GM21717 (cell line): ENCODE results near the gene THRA.
A peak's percentile ranks its signal among the peaks of the same experiment; 100 is the strongest.
"Not testable (repeated sequence)": the region's sequence is repeated elsewhere in the genome, so short reads cannot be mapped to it uniquely, and the experiment has no call there.

ENCODE experiments used
- ATAC-seq: cut with Tn5 transposase; IDR thresholded peaks from one replicate; pipeline ENCODE4 v1.9.1; 2021; ENCODE audit warnings: mild to moderate bottlenecking, moderate library complexity; ENCODE audit not compliant: unreplicated experiment

The THRA gene

DNA sequence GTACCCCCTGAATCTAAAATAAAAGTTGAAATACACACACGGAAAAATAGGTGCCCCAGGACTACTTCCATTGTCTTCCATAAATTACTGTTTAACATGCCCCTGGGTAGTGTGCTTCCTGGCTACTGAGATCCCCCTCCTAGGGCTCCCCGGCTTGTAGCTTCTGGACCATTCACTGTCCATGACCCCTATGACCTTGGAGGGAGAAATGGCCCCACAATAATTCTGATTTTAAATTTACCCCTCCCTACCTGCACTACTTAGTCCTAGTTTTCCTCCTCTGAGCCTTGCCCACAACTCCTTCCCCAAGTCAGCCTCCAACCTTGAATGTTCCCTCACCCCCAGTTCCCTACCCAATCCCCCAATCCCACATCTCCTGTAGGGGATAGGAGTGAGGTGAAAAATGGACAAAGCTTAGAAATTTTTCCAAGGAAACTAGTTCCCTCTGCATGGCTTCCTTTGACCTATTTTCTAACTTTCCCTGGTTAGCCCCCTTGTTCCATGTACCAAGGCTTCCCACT lies 49.5 kb downstream of the THRA start:
- no peak for ATAC-seq

DNA sequence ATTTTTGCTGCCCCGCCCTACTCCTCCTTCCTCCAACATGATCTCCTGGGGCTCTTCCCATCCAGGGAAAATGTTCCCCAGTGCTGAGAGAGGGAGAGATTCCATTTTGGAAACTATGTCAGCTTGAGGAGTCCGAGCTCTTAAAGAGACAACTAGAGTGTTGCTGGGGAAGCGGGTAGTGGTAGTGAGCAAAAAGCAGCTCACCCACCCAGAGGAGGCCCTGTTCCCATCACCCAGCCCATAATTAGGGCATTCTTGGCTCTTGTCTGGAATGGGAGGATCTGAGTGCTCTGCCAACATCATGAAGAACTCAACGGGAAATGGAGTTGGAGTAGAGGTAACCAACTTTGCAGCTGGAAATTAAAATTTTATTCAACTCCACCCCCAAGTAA lies 49.9 kb downstream of the THRA start:
- ATAC-seq = no peak

DNA sequence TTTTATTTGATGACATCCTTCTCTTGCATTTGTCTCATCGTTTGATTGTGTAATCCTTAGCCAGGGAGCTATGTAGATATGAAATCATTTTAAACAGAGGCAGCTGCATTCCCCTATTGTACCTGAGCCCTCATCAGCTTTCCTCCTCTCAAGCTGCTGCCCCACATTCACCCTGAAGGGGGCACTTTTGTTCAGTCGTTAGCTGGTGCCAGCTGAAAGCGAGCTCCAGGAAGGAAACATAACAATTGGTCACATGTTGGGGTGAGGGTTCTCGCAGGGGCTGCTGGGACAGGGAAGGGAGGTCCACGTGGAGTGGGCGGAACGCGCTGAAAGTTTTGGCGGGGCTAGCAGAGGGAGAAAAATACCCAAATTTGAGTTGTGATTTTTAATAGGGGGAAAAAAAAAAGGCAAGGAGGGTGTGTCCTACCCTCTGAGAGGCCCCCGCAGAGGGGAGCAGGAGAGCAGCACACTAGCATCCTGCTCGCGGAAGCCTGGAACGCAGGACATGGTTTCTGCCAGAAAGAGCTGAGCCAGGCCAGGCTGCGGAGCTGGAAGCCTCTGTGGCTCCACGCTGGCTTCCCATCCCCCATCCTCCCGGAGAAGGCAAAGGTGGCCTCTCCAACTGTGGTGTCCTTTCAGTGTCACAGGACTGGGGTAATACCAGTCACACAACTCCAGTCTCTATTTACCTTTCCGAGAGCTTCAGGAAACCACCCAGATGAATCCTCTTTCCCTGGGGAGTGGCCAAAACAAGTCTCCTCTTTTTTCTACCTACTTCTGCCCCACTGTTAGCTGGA lies 50.5 kb downstream of the THRA start:
- ATAC-seq = peak; percentile 70

DNA sequence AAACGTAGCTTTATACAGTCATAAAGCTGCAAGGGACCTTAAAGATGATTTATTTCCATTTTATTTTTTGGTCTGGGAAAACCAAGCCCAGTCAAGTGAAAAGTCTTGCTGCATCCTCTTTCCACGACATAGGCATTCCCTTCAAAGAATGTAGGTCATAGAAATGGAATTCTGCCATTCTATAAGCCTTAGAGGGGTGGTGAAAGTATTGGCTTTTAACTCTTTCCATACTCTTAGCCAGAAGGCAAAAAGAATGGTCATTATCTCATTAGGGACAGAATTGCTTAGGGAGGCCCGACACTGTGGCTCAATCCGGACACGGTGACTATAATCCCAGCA lies 51.1 kb downstream of the THRA start:
- ATAC-seq = no peak

DNA sequence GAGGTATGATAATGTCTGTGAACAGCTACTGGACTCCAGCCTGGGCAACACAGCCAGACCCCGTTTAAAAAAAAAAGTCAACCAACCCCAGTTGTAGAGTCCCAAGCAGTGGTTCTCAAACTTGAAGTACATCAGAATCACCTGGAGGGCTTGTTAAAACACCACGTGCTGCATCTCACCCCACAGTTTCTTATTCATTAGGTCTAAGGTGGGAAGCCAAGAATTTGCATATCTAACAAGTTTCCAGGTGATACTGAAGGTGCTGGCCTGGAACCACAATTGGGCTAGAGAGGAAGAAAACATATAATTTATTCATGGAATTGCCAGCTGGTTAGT lies 52.3 kb downstream of the THRA start:
- ATAC-seq = no peak

DNA sequence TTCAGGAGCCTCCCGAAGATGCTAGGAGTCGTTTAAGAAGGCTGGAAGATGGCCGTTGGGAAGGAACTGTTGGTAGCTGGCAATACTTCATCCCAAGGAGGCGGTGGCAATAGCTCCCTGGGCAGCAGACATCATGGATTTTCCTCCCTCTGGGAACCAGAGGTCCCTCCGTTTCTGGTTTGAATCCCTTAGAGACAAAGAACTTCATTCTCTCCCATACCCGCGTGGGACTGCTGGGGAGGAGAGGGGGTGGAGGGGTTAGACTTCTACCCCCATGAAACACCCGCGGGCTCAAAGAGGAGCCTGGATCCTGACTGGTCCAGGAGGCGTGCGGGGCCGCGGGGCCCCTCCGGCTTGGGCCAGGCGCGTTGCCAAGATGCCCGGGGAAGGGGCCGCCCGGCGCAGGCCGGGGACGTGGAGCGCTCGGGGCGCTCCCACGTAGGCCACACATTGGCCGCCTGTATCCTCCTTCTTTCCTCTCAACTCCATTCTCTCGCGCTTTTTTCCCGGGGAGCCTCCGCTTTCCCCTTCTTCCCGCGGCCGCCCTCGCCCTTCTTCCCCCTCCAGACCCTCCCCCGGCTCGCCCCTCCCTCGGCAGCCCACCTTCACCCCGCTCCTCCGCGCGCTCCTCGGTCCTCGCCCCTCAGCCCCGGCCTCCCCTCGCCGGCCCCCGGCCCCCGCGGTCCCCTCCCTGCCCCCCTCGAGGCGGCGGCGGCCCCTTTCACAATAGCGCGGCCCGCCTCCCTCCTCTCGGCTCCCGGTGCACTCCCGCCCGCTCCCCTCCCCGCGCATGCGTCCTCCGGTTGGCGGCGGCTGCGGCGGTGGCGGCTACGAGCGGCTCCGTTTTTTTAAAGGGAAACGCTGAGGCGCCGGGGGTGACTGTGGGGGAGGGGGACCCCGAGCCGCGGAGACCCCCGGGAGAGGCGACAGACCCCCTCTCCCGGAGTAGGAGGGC lies 58.7 kb downstream of the THRA start, which contains the start of gene MSL1:
Gene MSL1, plus strand, starts transcription at position 791 of the 955 bp plus-strand sequence. CDS start 642 bp downstream, outside the sequence.
- ATAC-seq = peak; percentile 43

DNA sequence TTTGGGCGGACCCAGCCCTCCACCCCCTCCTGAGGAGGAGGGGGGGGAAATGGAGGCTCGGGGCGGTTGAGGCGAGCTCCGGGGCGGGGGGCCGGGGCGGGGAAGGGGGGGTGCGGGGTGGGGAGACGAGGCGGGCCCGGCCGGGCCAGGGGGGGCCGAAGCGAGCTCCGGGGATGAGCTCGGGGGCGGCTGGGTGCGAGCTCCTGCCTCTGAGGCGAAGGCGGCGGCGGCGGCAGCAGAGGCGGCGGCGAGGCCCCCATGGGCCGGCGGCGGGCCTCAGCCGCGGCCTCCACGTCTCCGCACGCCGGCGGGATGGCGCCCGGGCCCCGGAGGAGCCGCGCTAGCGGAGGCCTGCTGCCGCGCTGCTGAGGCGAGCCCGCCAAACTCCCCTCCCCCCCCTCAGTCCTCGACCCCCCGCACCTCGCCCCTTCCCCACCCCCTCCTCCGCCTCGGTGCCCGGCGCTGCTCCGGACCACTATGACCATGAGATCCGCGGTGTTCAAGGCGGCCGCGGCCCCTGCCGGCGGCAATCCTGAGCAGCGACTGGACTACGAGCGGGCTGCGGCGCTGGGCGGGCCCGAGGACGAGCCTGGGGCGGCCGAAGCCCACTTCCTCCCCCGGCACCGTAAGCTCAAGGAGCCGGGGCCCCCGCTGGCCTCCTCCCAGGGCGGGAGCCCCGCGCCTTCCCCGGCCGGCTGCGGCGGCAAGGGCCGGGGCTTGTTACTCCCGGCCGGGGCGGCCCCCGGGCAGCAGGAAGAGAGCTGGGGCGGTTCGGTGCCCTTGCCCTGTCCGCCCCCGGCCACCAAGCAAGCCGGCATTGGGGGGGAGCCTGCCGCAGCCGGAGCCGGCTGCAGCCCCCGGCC lies 59.6 kb downstream of the THRA start:
- peak; percentile 31 for ATAC-seq

DNA sequence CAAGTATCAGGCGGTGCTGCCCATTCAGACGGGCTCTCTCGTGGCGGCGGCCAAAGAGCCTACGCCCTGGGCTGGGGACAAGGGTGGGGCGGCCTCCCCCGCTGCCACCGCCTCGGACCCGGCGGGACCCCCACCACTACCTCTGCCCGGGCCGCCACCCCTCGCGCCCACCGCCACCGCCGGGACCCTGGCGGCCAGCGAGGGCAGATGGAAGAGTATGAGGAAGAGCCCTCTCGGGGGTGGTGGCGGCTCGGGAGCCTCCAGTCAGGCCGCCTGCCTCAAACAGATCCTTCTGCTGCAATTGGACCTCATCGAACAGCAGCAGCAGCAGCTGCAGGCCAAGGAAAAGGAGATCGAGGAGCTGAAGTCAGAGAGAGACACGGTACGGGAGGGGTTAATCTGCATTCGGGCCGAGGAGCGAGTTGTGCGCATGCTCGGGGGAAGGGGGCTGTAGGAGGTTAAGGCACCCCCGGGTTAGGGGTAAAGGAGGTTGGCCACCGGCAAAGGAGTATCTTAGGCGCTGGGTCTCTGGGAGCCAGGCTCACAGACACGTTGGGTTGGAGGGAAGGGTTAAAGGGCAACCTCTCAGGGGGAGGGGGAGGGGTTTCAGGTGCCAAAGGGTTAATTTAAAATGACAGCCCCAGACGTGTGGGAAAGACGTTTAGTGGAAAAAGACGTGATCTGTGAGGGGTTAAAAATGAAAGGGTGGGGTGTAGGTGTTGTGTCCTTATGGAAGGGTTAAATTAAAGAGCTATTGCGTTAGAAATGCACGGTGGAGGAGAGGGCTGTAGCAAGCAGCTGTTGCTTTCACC lies 60.4 kb downstream of the THRA start:
- peak; percentile 20 for ATAC-seq

DNA sequence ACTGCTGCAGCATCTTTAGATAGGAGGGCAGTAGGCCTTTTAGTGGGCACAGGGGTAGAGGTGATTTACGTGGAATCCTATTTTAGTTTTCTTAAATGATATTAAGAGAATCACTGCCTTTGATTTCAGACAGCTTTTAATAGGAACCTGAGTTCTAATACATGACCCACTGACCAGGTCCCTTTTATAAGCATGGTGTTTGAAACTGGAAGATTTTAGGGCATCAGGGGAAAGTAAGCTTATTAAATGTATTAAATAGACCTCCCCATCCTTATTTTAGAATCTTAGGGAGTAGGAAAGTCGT lies 61.0 kb downstream of the THRA start:
- no peak for ATAC-seq

DNA sequence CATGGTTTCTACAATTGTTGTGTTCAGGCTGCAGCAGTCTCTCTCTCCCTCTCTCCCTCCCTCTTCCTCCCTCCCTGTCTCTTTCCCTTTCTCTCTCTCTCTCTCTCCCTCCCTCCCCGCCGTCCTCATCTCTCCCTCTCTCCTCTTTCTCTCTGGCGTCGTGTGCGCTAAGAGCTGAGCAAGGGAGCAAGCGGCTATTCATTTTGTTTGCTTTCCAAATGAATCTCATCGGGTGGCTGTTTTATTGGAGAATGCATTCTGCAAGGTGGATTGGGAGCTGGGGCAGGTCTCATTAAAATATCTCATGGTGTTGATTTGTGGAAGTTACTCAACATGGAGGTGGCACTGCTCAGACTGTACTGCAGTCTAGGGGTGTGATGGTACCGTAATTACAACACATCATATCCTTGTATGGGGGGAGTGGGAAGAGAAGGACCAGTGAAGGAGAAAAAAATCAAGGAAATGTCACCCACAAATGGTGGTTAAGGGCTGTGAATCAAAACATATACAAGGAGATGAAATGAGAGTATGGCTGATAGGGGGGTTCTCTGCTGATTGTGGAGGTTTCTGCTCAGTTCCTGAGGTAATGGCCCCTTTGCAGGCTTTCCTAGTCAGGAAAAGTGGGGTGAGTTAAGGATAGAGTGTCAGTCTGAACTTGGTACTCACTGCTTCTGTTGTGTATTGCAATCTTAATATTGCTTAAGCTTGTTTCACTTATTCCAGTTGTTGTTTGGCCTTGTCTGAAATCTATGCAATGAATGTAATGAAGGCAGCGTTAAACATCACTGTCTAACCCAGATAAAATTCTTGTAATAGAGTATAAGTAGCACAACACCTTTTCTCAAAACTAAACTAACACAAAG lies 61.7 kb downstream of the THRA start:
- no peak for ATAC-seq

DNA sequence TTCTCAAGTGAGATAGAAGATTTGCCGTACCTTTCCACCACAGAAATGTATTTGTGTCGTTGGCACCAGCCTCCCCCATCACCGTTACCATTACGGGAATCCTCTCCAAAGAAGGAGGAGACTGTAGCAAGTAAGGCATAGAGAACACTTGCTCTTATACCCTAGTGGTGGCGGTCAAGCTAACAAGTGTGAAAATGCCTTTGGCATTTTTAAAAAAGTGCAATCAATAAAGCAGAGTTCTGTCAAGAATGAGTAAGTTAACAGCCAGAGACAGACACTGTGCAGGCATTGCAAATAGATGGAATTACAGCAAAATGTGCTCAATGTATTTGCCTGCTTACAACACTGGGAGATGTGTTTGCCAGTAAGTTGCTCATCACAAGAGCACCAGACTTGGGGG lies 66.7 kb downstream of the THRA start:
- no peak for ATAC-seq

DNA sequence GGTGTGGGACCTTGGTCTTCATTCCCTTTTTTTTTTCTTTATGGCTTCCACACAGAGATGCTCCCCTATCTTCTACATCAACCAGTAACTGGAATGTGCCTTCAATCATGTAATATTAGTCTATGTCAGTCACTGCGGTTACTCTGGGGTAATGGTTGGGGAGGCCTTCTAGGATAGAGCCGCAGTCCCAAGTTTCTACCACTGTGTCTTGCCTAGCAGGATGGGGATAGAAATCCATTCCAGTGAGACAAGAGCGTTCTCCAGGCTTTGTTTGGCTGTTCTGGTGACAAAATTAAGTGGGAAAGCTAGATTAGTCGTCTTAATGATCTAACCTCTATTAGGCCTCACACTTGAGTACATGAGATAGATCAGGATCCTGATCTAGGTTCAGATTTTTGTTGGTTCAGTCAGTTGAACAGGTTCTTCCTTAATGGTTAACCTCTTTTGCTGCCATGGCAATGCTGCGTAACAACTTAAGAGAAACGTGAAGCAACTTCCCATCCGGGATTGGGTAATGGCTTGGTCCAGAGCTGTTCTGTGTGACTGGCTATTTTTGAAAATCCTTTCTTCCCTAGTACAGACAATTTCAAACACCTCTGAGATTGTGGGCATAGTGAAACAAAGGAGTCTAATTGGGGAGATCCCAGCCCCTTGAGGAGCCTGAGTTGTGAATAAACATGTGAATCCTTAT lies 67.7 kb downstream of the THRA start:
- no peak for ATAC-seq

DNA sequence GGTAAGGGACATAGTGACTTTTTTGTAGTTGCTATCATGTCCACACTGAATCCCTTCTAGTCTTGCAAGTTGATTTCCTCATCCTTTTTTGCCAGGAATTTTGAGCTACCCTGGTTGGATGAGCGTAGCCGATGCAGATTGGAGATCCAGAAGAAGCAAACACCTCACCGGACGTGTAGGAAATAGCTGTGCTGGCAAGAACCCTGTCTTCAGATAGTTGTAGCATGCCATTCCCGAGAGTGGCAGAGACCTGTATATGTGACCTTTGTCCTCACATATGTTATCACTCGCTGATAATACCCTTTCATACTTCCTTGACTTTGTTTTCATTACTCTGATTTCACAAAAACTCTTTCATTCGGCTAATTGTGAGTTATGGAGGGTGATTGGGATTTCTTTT lies 71.4 kb downstream of the THRA start:
- ATAC-seq = no peak

DNA sequence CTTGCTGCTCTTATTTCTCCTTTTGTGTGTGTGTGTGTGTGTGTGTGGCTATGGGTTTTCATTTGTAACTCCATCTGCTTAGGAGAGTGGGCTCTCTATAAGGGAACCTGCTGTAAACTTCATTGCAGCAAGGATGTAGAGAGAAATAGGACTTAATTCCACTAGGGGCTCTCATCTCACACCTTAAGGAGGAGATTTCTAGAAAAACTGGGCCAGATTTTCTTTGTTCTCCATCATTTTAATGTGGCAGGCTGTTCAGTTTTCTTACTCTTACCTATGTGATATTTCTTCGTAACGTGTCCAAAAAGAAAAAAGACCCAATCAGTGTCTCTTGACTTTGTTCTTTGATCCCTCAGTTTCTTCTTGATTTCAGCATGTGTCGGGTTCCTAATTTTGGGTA lies 73.1 kb downstream of the THRA start:
- ATAC-seq = no peak

DNA sequence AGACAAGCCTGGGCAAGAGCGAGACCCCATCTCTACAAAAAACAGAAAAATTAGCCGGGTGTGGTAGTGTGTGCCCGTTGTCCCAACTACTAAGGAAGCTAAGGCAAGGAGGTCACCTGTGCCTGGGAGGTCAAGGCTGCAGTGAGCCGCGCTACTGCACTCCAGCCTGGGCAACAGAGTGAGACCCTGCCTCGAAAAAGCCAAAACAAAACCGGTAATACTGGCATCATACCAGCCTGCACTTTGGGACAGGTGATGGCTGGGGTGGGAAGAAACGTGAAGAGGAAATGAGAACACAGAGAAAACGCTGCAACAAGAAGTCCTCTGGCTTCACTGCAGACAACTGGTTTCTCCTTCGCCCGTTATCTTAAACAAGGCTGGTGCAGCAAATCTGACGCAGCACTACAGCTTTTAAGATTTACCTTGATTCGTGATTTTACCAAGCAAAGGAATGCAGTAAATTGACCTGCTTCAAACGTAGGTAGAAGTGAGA lies 76.8 kb downstream of the THRA start:
- ATAC-seq = peak; percentile 27

DNA sequence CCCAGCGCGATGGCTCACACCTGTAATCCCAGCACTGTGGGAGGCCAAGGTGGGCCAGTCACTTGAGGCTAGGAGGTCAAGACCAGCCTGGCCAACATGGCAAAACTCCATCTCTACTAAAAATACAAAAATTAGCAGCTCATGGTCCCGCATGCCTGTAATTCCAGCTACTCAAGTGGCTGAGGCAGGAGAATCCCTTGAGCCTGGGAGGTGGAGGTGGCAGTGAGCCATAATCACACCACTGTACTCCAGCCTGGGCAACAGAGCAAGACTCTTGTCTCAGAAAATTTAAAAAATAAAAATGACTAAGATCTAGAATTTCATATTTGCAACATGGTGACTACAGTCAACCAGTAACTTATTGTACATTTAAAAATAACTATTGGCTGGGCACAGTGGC lies 80.4 kb downstream of the THRA start:
- not testable (repeated sequence) for ATAC-seq
